Superior temporal gyrus (tissue), 1 donor: ENCODE results near the gene CAT.
"Not testable (repeated sequence)": the region's sequence is repeated elsewhere in the genome, so short reads cannot be mapped to it uniquely, and the experiment has no call there.

Experiments
- DNase-seq: peaks from one replicate; pipeline ENCODE4 v3.0.0-alpha.2; 2016; ENCODE audit errors: extremely low spot score

CAT gene

DNA sequence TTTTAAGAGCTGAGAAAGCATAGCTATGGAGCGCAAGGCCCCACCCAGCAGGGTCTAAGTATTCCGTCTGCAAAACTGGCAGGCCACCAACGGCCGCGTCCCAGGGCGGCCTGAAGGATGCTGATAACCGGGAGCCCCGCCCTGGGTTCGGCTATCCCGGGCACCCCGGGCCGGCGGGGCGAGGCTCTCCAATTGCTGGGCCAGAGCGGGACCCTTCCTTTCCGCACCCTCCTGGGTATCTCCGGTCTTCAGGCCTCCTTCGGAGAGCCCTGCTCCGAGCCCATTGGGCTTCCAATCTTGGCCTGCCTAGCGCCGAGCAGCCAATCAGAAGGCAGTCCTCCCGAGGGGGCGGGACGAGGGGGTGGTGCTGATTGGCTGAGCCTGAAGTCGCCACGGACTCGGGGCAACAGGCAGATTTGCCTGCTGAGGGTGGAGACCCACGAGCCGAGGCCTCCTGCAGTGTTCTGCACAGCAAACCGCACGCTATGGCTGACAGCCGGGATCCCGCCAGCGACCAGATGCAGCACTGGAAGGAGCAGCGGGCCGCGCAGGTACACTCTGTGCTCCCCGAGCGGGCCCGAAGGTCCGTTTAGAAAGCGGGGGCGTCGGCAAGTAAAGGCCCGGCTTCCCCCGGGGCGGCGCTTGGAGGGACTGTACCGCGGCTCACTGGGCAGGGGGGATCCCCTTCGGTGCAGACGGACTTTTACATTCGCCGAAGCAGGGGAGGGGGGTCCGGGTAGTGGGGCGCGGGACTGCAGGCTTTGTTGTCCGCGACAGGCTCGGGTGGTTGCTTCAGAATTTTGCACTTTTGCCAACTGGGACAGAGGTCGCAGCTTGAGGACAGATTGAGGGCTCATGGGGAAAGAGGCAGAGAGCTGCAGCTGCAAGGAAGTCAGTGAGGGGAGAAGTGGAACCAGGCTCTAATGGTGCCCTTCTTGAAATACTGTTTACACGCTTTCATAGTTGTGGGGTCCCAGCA lies at the start of gene CAT:
TSS of gene CAT (plus strand) at position 406 of the 979 bp plus-strand sequence. CDS start at position 486, 80 bp downstream.
- peak; percentile 97 for DNase-seq

DNA sequence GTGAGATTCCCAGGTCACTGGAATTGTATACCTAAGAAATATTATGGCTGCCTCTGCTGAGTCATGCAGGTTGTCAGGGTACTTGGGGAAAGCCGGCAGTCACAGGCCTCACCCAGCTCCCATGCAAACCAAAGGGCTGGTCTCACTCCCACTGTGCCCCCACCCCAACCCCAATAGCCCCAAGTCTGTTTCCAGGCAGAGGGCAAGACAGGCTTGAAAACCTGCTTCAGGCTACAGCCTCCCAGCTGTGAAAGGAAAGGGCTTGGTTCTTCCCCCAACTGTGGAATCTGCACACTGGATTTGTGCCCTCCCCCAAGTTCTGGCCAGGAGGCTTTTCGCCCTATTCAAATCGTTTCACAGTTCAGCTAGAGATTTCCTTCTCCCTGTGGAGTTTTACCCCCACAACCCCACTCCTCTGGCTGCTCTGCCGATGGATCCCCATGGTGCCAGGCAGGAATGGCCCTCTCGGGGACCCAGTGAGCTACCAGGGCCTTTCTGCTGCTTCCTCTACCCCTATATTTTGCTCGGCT lies 43.9 kb upstream of the CAT start:
- no peak for DNase-seq

GRCh38 chr11:34395916-34396550 lies 42.7 kb upstream of the CAT start:
- DNase-seq: peak; percentile 18

DNA sequence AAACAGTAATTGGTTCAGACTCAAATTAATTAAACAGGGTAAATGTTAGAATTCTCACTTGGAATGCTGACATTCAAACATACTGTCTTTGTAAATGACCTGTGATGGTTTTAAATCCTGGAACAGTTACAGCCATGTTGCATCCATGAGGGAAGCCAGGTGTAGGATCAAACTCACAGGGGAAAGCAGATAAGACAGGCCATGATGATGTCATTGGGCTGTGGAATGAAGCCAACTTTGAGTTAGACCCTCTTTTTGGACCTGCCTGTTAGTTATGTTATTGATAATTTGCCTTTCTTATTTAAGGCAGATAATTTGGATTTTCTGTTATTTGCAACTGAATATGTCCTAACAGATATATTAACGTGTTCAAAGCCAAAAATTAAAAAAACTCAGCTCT lies 41.6 kb upstream of the CAT start:
- DNase-seq: no peak

DNA sequence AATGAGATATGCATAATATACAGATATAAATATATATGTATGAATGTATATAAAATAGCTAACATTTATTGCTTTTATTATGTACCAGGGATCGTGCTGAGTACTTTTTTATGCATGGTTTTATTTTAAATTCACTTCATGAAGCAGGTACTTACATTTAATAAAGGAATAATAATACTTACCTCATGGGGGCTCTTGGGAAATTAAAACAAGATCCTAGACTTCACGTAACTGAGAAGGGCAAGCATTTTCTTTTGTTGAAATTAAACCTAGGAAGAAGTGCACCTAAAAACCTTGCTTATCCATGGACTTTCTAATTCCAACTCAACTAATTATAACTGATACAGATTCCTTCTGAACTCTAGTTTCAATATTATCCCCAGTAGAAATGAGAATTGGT lies 40.9 kb upstream of the CAT start:
- DNase-seq: no peak

- DNase-seq: no peak
Measured at GRCh38 chr11:34403431-34403830, 35.3 kb upstream of the CAT start.

DNA sequence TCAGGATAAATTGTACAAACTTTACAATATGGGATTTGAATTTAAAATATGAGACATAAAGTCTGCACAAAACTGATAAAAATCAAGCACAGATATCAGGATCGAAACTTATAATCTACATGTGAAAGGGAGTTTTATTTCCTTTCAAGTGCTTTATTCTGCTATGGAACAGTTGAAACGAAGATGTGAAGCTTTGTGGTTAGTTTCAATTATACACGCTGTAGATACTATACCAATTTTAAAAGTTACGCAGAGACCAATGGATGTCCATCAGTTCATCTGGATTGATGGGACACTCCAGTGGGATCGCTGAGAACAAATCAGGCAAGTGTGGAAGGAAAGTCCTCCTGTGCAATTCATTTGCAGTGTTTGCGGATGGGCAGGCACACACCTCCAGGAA lies 34.5 kb upstream of the CAT start:
- DNase-seq: no peak

- no peak for DNase-seq
Measured at GRCh38 chr11:34405079-34405858, 33.5 kb upstream of the CAT start.

- no peak for DNase-seq
Measured at GRCh38 chr11:34406413-34406812, 32.3 kb upstream of the CAT start.

- peak; percentile 49 for DNase-seq
Measured at GRCh38 chr11:34407121-34407813, 31.5 kb upstream of the CAT start.

DNA sequence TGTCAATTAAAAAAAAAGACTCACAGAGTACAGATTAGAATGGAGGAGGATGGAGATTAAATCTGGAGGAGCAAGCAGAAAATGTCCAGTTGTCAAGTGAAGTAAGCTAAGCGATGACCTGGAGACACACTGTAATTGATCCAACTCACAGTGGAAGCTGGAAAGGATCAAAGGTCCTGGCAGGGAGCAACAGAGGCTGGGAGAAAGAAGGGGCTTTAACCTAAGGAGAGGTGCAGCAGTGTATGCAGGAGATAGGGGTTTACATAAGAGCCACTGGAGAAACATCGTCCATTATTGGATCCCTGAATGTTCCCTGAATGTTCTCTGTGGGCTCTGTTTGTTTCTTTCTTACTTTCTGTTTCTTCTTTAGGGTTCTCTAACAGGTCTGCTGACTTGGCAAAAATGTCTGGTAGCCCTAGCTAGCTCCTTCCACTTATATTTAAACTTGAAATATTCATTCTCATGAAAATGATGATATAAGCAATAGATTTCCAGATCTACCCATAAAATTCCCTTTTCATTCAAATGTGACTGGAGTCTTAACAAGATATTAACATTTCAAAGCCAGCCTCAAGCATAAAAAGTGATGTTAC lies 30.1 kb upstream of the CAT start:
- DNase-seq: no peak

GRCh38 chr11:34411111-34411510 lies 27.6 kb upstream of the CAT start:
- no peak for DNase-seq

DNA sequence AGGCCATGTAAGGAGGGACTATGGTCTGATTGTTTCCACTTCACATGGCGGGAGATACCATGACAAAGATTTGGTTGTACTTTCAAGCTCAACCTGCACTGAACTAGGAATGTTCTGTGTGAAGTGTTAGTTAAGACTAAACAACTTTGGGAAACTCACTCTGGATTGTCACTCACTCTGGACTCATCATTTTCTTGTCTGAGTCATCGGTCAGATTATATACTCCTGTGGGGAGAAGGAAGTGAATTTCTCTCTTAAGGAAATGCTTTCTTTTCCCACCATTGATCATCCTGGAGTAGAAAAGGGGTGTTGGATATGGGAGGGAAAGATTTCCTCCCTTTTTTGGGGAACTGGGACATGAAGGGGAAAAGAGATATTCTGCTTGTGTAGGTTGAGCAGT lies 26.9 kb upstream of the CAT start:
- no peak for DNase-seq

DNA sequence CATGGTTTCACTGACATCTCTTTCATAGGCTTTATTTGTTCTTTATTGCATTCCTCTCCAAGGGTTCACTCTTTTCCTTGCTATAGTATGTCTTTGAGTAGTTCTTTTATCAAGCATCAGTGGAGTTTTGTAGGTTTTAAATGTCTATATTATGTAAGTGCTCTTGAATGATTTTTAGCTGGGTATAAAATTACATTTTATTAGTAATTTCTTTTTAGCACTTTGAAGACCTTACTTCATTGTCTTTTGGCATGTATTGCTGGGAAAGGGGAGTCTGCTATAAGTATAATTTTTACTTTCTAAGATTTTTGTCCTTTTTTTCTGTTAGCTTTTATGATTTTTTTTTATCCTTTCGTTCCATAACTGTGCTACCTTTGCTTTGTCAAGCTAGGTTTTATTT lies 25.5 kb upstream of the CAT start:
- DNase-seq: no peak

DNA sequence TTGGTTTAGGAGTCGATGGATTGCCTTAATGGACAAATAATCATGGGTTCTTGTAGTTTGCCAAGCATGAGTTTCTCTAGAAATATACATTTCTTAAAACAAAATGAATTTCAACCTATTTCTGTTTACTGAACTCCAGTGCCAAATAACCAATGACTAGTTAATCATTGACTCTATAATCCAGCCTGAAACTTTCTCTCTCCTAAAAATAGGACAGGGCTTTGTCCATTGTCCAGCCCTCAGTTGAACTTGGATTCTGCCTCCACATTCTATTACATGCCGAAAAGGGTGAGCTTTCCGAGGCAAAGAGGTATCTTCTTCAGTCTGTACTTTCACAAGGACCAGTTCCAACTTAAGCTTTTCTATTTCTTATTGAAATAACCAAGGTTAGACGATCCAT lies 23.2 kb upstream of the CAT start:
- DNase-seq: no peak

DNA sequence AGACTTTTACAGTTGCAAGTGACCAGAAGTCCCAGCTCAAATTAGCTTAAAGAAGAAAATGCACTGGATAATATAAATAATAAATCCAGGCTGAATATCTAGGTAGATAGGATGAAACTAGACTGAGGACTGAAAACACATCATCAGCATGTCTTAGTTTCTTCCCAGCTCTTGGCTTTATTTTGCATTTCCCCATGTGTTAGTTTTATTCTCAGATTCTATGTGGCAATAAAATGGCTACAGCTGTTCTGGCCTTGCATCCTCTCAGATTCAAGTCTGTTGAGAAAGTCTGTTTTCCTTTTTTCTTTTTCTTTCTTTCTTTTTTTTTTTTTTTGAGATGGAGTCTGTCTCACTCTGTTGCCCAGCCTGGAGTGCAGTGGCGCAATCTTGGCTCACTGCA lies 22.6 kb upstream of the CAT start:
- no peak for DNase-seq

DNA sequence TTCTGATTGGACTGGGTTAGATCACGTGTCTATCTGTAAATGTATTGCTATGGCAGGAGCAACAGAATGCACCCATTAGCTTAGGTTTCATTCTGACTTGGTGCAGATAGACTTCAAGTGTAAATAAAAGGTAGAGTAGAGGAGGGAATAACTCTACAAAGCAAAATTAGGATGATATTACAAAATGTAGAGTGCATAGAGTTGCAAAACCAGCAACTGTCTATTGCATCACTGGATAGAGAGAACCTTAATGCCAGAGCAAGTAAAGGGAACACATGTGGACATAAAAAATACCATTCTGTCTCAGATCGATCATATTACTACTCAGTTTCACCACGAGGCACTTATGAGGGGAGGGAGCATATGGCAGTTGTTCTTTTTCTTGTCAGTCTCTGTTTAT lies 22.0 kb upstream of the CAT start:
- no peak for DNase-seq

- no peak for DNase-seq
Measured at GRCh38 chr11:34417202-34417601, 21.5 kb upstream of the CAT start.

GRCh38 chr11:34419158-34419557 lies 19.6 kb upstream of the CAT start:
- no peak for DNase-seq

- DNase-seq: no peak
Measured at GRCh38 chr11:34423300-34423699, 15.4 kb upstream of the CAT start.

GRCh38 chr11:34424826-34425225 lies 13.9 kb upstream of the CAT start:
- not testable (repeated sequence) for DNase-seq
